Urinary bladder (tissue), 4 donors: Measurements from ENCODE around the gene ATPAF1. TPM values are rescaled to one million over a fixed set of nuclear protein-coding genes. Genes with fewer than 3 reads are reported as not detected.

Experiments
- DNase-seq: peaks from one replicate; pipeline ENCODE4 v3.0.0-alpha.2; 2015; ENCODE audit errors: extremely low spot score
- H3K27ac ChIP-seq: one replicate; pipeline ENCODE4 v1.5.1; 2013; ENCODE audit warnings: low read depth, mild to moderate bottlenecking, moderate library complexity
- H3K36me3 ChIP-seq: one replicate; pipeline ENCODE4 v1.6.1; 2013; ENCODE audit warnings: mild to moderate bottlenecking, moderate library complexity; ENCODE audit not compliant: insufficient read depth
- H3K4me1 ChIP-seq: one replicate; pipeline ENCODE4 v1.6.1; 2013; ENCODE audit warnings: mild to moderate bottlenecking, moderate library complexity; ENCODE audit not compliant: insufficient read depth
- H3K4me3 ChIP-seq: one replicate; pipeline ENCODE4 v1.5.1; 2013; ENCODE audit warnings: low read depth, low read length
- WGBS: extraction: QIAGEN DNeasy Blood & Tissue Kit; methylation state at CpG from one replicate; pipeline ENCODE4 v1.1.7; 2013; 5-methylcytosine and 5-hydroxymethylcytosine counted together
- polyA plus RNA-seq: library from polyadenylated mRNA; stranded (reverse); fragments of 200-250 nt; gene quantifications from one replicate; pipeline ENCODE4 v1.2.3, GENCODE V29; 2013
- total RNA-seq: library from RNA; depleted of rRNA; stranded (reverse); fragments of >200 nt; gene quantifications from one replicate; pipeline ENCODE4 v1.2.3, GENCODE V29; 2014
- donor health status: healthy with polysubstance abuse.
- donor health status: healthy.

Gene ATPAF1
- total and polyA plus RNA-seq, 2 donors, result 33.3 to 36.3 TPM

- Histone ChIP-seq H3K36me3 (peaks cover 6% of the 10 kb centered on the region), H3K4me3 (no peak overlapping the region), H3K27ac (no peak overlapping the region), H3K4me1 (no peaks in the 10 kb centered on the region)
- no peak for DNase-seq
- WGBS, result 93% methylated on average over 5 of the region's 5 CpGs
Observed at GRCh38 chr1:46594063-46594462, 74.1 kb downstream of the ATPAF1 start.

GRCh38 chr1:46592823-46593222, 75.3 kb downstream of the ATPAF1 start:
- 91% methylated on average over 4 of the region's 4 CpGs for WGBS
- Histone ChIP-seq H3K27ac (no peak overlapping the region), H3K36me3 (peaks cover 6% of the 10 kb centered on the region), H3K4me1 (no peaks in the 10 kb centered on the region), H3K4me3 (no peak overlapping the region)
- no peak for DNase-seq

- DNase-seq, result no peak
- WGBS, result 90% methylated on average over 3 of the region's 3 CpGs
- no peak overlapping the region for H3K27ac ChIP-seq
- no peak overlapping the region for H3K4me3 ChIP-seq
- H3K36me3 ChIP-seq, result peaks cover 6% of the 10 kb centered on the region
- no peaks in the 10 kb centered on the region for H3K4me1 ChIP-seq
Observed at GRCh38 chr1:46589529-46589928, 78.6 kb downstream of the ATPAF1 start.

- Histone ChIP-seq H3K36me3 (peaks cover 6% of the 10 kb centered on the region), H3K4me3 (no peak overlapping the region), H3K27ac (no peak overlapping the region), H3K4me1 (no peaks in the 10 kb centered on the region)
- 91% methylated on average over 7 of the region's 7 CpGs for WGBS
- no peak for DNase-seq
Observed at GRCh38 chr1:46587069-46587468, 81.1 kb downstream of the ATPAF1 start.

GRCh38 chr1:46585312-46585938, 82.7 kb downstream of the ATPAF1 start:
- 87% methylated on average over 12 of the region's 12 CpGs for WGBS

GRCh38 chr1:46583494-46583893, 84.7 kb downstream of the ATPAF1 start:
- 89% methylated on average over 5 of the region's 5 CpGs for WGBS

More at GRCh38 chr1:46585312-46585938, 82.7 kb downstream of the ATPAF1 start:
- Histone ChIP-seq H3K36me3 (no peaks in the 10 kb centered on the region), H3K4me1 (no peaks in the 10 kb centered on the region), H3K27ac (no peak overlapping the region), H3K4me3 (no peak overlapping the region)
- DNase-seq, result no peak

GRCh38 chr1:46582972-46583371, 85.2 kb downstream of the ATPAF1 start:
- H3K4me3 ChIP-seq, result no peak overlapping the region
- H3K27ac ChIP-seq, result no peak overlapping the region
- H3K4me1 ChIP-seq, result no peaks in the 10 kb centered on the region
- no peaks in the 10 kb centered on the region for H3K36me3 ChIP-seq
- 76% methylated on average over 7 of the region's 7 CpGs for WGBS
- DNase-seq, result no peak

More at GRCh38 chr1:46583494-46583893, 84.7 kb downstream of the ATPAF1 start:
- H3K4me1 ChIP-seq, result no peaks in the 10 kb centered on the region
- no peak overlapping the region for H3K4me3 ChIP-seq
- no peak overlapping the region for H3K27ac ChIP-seq
- no peaks in the 10 kb centered on the region for H3K36me3 ChIP-seq
- no peak for DNase-seq

Other genes with a start within 250 kb of the ATPAF1 start
- not detected for gene DMBX1, start 178.5 kb downstream of the ATPAF1 start, total RNA-seq
- gene DMBX1, start 178.5 kb downstream of the ATPAF1 start, polyA plus RNA-seq, result not detected
- not detected for gene KNCN, start 116.7 kb downstream of the ATPAF1 start, total RNA-seq
- gene KNCN, start 116.7 kb downstream of the ATPAF1 start, polyA plus RNA-seq, result not detected
- 37.3 TPM for gene MKNK1, start 64.1 kb downstream of the ATPAF1 start, total RNA-seq
- gene MKNK1, start 64.1 kb downstream of the ATPAF1 start, polyA plus RNA-seq, result 25.7 TPM
- 17.2 TPM for gene MOB3C, start 51.6 kb downstream of the ATPAF1 start, total RNA-seq
- gene MOB3C, start 51.6 kb downstream of the ATPAF1 start, polyA plus RNA-seq, result 16.2 TPM
- not detected for gene TEX38, start 3.5 kb upstream of the ATPAF1 start, total RNA-seq
- gene TEX38, start 3.5 kb upstream of the ATPAF1 start, polyA plus RNA-seq, result not detected
- gene EFCAB14, start 50.8 kb upstream of the ATPAF1 start, total RNA-seq, result 115 TPM
- gene EFCAB14, start 50.8 kb upstream of the ATPAF1 start, polyA plus RNA-seq, result 58.6 TPM
- 56.6 TPM for gene CYP4B1, start 130.7 kb upstream of the ATPAF1 start, total RNA-seq
- 71.5 TPM for gene CYP4B1, start 130.7 kb upstream of the ATPAF1 start, polyA plus RNA-seq